SKM-1 (cell line): ENCODE results near the gene RAB3GAP1.
"Not testable (repeated sequence)": the region's sequence is repeated elsewhere in the genome, so short reads cannot be mapped to it uniquely, and the experiment has no call there.

Source experiments
- DNase-seq: peaks from one replicate; lab custom pipeline; 2025; ENCODE audit not compliant: unreplicated experiment; lab: John Stamatoyannopoulos, UW

Gene RAB3GAP1

DNA sequence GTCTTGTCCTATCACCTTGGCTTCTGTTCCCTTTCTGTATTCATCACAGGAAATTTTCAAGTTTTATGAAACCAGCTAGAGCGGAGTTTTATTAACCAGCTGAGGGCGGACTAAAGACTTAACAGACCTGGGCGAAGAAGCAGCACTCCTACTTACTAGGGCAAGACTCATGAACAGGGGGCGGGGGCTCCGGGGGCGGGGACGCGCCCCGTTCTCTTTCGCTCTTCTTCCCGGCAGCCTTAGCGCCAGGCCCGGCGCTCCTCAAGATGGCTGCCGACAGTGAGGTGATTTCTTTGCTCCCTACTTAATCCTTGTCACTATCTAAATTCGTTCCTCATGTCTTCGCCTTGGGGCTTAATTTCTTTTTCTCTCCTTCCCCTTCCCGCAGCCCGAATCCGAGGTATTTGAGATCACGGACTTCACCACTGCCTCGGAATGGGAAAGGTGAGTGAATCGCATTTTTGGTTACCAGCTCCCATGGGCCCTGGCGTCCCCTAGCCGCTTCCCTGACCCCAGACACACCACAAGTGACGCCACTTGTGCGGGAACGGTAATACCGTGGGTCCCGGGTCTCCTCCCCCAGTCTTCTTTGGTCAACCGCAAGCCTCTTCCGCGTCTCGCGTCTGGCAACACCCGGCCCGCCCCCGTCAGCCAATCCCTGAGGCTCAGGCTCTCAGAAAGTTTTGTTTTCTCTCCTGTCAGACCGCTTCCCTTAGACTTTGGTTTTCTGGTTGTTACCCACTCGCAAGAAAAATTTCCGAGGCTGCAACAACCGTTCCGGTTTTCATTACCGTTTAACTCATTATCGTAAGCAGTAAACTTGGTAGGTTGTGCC lies at the start of gene RAB3GAP1:
Gene RAB3GAP1 (plus strand): TSS at position 251 of the 835 bp plus-strand sequence. CDS start 16 bp downstream, at position 267.
- peak; percentile 79 for DNase-seq

DNA sequence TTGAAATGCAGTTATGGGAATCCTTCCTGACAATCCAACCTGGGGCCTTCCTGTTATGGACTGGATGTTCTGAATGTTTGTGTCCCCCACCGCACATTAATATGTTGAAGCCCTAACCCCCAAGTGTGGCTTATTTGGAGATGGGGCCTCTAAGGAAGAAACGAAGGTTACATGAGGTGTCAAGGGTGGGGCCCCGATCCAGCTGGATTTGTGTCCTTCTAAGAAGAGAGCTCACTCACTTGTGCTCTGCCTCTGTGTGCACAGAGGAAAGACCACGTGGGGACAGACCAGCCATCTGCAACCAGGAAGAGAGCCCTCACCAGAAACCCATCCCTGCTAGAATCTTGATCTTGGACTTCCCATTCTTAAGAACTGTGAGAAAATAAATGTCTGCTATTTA lies 49.3 kb upstream of the RAB3GAP1 start:
- no peak for DNase-seq

DNA sequence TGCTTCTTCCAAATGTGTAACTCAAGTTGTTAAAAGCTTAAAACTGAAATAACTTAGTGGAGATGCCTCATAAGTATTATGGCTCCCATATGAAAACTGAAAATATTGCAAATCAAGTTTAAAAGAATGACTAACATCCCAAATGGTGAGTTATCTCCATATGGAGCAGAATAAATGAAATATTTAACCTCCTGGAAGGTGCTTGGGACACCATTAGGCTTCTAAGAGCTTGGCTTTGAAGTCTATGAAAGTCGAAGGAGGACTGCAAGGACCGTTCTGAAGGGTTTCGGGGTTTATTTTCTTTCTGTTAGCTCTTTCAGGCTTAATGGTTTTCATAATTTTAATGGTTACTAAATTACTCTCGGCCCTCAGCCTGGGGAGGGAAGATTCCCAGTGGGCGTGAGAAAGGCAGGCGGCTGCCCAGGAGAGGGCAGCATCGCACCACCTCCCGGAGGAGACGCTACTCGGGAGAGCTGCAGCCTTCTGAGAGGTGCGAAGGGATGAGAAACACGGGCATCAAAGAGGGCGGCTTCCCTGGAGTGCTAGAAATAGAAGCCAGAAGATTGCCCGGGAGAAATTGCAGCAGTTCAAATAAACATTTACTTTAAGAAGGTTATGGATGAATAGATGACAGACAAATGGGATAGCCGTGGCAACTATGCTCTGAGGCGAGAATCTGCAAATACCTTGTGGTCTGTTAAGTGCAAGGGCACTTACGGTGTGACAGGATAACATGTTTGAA lies 47.9 kb upstream of the RAB3GAP1 start:
- DNase-seq: peak; percentile 28

DNA sequence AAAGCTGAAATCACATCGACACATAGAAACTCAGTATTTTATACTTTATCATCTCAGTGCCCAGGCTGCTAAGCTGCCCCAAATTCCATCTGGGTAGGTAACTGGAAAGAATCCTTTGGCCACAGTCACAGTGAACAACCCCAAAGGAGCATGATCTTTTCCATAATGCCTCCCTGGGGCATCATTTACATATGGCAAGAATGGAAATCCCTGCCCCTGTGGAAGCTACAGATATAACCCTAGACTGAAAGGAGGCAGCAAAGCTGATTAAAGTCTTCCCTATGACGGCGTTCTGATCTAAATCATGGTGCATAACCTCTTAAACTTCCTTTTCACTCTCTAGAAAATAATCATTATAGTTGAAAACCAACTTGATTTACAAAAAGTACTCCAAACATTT lies 46.3 kb upstream of the RAB3GAP1 start:
- DNase-seq: no peak

DNA sequence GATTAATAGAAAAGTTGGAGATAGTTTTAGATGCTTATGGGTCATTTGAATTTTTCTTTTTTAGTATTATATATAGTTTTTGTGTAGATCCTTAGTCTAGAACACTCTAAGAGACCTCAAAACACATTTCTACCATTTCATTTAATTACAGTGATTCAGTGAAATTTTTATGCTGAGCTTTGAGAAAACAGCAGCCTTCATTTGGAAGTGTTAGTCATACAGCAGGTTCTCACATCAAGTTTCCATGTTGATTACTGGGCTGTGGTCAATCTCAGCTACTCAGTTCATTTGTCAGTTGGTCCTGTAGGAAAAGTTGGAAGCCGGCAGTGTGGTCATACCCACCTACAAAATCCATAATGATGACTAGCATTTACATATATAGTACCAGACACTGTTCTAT lies 42.8 kb upstream of the RAB3GAP1 start:
- DNase-seq: no peak

DNA sequence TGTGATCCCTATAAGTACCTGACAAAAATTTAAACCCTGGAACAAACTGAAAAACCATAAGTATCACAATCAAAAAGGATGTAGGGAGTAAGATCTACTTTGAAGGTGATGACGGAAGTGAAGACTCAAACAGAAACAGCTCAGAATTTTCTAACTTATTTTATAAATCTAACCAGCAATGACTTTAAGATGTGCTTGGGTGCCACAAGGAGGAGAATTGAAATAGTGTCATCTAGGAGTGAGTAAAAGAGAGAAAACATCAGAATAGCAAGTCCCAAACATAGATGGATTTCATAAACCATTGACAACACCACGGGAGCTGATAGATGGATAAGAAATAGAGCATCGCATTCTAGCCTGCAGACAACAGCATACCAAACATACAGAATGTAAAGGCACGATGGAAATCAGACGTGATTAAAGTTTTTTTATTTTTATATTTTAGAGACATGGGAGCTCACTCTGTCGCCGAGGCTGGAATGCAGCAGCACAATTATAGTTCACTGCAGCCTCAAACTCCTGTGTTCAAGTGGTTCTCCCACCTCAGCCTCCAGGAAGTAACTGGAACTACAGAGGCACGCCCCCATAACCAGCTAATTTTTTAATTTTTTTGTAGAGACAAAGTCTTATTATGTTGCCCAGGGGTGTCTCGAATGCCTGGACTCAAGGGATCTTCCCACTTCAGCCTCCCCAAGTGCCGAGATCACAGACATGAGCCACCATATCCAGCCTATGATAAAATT lies 41.7 kb upstream of the RAB3GAP1 start:
- no peak for DNase-seq

DNA sequence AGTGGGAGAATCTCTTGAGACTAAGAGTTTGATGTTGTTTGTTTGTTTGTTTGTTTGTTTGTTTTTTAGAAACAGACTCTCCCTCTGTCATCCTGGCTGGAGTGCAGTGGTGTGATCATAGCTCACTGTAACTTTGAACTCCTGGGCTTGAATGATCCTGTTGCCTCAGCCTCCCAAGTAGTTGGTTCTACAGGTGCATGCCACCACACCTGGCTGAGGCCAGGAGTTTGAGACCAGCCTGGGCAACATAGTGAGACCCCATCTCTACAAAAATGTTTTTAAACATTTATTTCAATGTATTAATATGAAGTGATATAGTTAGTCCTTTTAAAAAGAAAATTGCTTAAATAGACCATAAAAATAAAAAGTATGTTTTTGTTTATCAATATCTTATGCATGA lies 40.5 kb upstream of the RAB3GAP1 start:
- no peak for DNase-seq

DNA sequence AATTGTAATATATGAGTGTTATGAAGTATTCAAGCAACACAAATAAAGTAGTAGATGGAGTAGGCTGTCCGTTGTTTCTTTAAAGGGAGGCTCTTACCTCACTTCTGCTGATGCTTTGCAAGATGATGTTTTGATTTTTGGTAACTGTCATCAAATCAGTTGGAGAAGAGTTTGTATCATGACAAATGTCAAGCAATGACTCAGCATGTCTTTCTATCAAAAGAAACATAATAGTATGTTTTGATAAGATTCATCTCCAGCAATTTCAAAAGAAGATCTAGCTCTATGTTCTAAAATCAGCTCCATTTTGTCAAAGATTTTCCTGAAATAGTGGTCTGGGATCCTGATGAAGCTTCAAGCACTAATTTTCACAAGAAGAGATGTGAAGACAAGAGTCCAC lies 30.5 kb upstream of the RAB3GAP1 start:
- no peak for DNase-seq

DNA sequence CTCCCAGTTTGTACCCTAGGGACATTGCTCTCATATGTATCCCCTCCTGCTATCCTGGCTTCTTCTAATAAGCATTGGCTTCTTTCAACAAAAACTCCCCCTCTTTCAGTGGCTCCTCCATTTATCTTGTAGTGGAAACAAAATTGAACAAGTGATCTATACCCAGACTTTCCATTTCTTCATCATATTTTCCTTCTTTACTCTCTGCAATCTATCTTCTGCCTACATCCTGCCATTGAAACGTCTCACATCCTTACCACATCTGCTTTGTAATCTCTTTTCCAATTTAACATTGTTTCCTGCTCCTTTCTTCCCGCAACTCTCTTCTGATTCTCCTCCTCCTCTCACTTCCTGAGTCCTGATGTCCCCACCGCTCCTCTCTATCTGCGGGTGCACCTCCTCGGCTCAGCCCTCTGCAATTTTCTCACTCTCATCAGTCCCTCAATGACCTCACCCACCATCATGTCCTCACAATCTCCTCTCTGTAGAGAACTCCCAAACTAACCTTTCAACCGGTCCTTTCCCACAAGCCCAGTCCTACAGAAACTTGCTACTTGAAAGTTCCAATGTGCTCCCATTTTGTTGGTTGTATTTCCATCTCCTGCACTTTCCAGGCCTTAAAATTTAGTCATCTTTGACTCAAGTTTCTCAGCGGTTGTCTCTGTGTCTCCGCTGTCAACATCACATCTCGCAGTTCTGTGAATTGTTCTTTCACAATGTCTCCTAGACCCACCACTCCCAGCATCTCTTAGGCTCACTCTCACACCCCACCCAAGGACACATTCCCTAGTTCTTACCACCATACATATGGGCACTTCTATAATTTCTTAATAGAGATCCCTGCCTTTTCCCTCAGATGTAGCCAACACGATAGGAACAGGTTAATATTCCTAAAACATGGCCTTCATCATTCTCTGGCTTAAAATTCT lies 28.9 kb upstream of the RAB3GAP1 start:
- no peak for DNase-seq

DNA sequence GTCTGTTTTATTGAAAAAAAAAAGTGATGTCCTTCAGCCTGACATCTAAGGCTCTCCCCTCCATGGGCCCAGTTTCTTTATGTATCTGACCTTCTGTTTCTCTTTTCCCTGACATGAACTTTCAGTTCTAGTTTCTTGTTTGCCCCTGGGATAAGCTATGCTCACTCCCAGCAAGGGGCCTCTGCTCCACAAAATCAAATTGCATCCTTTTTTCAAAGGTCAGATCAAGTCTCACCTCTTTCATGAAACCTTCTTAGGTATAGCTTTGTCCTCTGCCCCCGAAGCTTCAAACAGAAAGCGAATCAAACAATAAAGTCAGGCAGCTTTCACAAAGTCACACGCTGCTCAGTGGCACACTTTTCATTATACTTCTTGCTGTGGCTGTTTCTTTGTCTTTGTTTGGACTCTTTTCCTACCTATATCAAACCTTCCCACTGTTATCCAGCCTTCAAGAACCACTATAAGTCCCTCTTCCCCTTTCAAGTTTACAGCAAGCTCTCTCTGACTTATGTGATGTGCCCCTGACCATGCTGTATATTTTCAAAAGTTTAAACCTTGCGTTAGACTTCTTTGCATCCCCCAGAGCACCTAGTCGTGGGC lies 28.1 kb upstream of the RAB3GAP1 start:
- no peak for DNase-seq

DNA sequence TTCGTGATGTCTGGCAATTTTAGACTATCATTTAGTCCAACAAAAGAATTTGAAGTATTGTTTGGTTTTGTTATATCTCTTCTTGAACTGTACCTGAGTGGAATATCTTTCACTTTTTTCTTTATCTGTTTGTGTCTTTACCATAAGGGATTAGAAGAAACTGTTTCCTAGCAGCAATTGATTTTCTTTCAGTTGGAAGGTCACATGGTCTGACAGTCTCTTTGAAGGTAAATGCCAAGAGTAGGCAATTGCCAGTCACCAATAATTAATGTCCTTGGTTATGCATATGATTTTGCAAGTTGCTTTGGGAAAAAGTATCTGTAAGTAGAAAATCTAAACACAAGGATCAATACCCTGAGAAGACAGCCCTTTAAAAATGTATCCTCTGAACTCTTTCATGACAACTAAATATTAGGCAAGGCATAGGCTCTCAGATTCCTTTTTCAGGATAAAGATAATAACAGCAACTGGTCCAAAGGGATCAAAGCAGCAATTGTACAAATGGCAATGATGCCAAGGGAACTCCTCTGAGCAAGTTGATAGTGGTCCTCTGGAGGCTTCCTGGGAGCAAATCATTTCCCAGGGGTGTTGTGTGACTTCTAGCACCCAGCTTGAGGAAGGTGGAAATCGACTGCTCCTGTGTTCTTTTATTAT lies 22.5 kb upstream of the RAB3GAP1 start:
- DNase-seq: no peak

DNA sequence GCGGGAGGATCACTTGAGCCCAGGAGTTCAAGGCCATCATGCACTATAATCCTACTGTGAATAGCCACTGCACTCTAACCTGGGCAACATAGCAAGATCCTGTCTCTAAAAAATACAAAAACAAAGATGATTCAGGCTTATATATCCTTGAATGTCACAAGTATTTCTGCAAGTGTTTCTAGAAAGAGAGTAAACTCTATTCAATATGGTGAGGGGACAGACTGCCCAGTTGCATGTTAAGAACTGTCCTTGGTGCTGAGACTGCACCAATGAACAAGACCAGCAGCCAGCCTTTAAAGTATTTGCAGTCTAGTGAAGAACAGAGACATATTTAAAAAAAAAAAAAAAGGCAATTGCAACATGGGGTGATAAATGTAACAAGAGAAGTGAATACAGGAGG lies 21.3 kb upstream of the RAB3GAP1 start:
- DNase-seq: no peak

DNA sequence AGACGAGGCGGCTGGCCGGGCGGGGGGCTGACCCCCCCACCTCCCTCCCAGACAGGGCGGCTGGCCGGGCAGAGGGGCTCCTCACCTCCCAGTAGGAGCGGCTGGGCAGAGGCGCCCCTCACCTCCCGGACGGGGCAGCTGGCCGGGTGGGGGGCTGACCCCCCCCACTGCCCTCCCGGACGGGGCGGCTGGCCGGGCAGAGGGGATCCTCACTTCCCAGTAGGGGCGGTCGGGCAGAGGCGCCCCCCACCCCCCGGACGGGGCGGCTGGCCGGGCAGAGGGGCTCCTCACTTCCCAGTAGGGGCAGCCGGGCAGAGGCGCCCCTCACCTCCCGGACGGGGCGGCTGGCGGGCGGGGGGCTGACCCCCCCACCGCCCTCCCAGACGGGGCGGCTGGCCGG lies 18.9 kb upstream of the RAB3GAP1 start:
- not testable (repeated sequence) for DNase-seq

DNA sequence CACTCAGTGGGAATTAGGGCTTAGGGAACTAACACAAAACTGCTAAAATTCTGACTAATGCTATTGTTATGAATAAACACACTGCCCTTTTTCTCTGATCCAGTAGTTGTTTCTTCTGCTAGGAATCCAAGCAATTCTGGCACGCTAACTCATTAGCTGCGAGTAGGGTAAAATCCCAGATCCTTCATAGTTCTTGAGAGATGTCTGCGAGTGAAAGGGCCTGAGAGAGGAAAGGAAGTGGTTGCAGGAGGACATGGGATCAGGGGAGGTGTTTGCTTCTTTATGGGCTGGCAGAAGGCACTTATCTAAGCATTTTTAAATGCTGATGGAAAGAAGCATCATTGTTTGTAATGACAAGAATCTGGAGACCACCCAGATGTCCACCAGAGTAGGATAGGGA lies 14.3 kb upstream of the RAB3GAP1 start:
- no peak for DNase-seq

DNA sequence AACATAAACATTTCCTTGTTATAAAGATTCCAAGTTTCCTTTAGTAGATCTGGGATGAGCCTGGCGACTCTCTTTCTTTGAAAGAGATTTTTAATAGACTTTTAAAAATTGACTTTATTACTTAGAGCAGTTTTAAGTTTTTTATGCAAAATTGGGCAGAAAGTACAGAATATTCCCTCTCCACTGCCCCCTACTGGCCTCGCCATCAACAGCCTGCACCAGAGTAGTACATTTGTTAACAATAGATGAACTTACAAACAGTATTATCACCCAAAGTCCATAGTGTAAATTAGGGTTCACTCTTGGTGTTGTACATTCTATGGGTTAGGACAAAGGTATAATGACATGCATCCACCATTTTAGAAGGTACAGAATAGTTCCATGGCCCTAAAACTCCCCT lies 8.7 kb upstream of the RAB3GAP1 start:
- DNase-seq: peak; percentile 4

DNA sequence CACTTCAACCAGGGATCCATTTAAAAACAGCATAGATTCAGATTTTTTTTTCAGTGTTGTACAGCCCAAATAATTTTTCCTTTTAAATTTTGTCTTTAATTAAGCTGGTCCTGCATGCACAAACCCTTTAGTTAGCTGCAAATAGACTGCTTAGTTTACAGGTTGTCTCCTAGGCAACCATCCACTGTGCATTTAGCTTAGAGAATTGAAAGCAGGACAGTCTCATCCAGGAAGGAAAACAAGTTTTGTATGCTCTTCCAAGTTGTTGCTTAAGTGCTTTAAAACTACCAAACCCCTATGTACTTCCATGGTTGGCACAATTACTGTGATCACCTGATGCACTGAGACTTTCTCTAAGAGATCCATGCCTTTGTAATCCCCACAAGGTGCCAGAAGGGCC lies 4.8 kb upstream of the RAB3GAP1 start, which contains the start of gene MAP3K19:
Gene MAP3K19 (minus strand): TSS at position 148 of the 400 bp plus-strand sequence. CDS start 22,800 bp downstream, outside the sequence.
- no peak for DNase-seq

DNA sequence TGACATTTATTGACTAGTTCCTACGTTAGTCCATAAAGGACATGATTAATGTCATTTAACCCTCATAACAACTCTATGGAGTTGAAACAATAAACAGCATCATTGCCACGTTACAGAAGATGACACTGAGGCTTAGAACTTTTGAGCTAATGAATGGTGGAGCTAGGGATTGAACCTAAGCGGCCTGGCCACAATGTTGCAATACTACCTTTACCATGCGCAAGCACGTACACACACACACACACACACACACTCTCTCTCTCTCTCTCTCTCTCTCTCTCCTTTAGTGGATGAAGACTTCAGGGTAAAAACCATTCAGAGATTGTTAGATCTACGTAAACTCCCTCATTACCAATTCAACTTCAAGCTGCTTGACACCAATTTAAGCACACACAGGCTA lies 4.0 kb upstream of the RAB3GAP1 start:
- no peak for DNase-seq

DNA sequence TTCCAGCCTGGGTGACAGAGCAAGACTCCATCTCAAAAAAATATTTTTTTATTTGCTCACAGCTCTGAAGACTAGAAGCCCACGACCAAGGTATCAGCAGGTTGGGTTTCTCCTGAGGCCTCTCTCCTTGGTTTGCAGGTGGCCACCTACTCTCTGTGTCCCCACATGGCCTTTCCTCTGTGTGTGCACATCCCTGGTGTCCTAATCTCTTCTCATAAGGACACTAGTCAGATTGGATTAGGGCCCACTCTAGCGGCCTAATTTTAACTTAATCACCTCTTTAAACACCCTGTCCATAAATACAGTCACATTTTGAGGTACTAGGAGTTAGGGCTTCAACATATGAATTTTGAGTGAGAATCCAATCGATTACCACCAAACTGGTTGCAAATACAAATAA lies 2.0 kb upstream of the RAB3GAP1 start:
- no peak for DNase-seq

DNA sequence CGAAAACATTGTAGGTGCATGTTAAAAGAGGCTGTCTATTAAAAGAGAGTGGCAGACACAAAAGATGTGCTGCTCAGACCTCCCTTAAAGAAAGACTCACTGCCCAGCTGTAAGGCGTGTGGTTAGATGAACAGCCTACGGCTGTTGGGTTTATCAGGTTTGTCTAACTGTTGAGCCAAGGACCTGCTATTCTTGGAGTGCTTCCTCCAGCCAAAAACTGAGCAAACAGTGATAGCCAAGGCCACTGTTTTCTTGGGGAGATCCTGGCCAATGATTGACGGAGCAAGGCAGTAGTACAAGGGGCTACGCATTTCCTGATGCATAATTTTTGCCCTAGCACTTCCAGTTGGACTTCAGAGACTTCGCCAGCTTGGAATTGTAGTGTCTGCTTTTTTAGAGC lies 1.4 kb upstream of the RAB3GAP1 start:
- DNase-seq: no peak
